ENCODE results near the gene AMBP. TPM values are rescaled to one million over a fixed set of nuclear protein-coding genes. Genes with fewer than 3 reads are reported as not detected.
A peak's percentile ranks its signal among the peaks of the same experiment; 100 is the strongest.

The AMBP gene
- total and polyA plus RNA-seq, 9 donors, result 0.21 to 11.8 (median 0.87) TPM; not detected in 4

GRCh38 chr9:114092336-114092735 lies 14.2 kb upstream of the AMBP start:
- Histone ChIP-seq H3K9me3 (replicated peaks; ENCODE audit: control insufficient read depth, low read depth, low read length) (no peaks in the 10 kb centered on the region), H3K27ac (ENCODE audit: low read length) (no peak overlapping the region), H3K27me3 (ENCODE audit: control insufficient read depth, insufficient read depth, low read length) (peaks cover 11% of the 10 kb centered on the region), H3K4me1 (ENCODE audit: control insufficient read depth, insufficient read depth, low read length) (peaks cover 5% of the 10 kb centered on the region), H3K36me3 (ENCODE audit: control insufficient read depth, insufficient read depth, low read length) (no peaks in the 10 kb centered on the region), H3K4me3 (ENCODE audit: low read length) (no peak overlapping the region)
- no CpG with 5 or more reads among the region's 4 CpGs for WGBS (ENCODE audit: insufficient coverage)
- DNase-seq, result no peak

DNA sequence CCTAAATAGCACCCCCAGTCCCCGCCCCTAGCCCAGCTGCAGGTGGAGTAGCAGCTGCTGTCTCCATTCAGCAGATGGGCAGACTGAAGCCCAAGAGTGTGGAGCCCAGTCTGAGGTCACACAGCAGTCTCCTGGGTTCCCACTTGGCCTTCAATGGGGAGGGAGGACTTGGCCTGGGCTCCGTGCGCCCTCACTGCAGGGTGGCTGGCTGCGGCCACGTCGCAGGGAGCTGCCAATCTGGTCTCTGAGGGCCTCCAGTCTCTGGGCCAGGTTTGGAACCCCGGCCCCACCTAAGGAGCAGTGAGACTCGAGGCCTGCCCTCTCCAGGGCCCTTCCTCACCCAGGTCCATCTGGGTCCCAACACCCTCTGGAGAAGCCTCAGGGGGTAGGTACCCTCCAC lies 13.6 kb upstream of the AMBP start:
- no peaks in the 10 kb centered on the region for H3K9me3 ChIP-seq (replicated peaks; ENCODE audit: control insufficient read depth, low read depth, low read length)
- H3K36me3 ChIP-seq (ENCODE audit: control insufficient read depth, insufficient read depth, low read length), result no peaks in the 10 kb centered on the region
- no peak overlapping the region for H3K27ac ChIP-seq (ENCODE audit: low read length)
- 87% methylated on average over 8 of the region's 8 CpGs for WGBS (ENCODE audit: insufficient coverage)
- no peak for DNase-seq
- H3K4me1 ChIP-seq (ENCODE audit: control insufficient read depth, insufficient read depth, low read length), result no peaks in the 10 kb centered on the region
- peaks cover 5% of the 10 kb centered on the region for H3K27me3 ChIP-seq (ENCODE audit: control insufficient read depth, insufficient read depth, low read length)
- no peak overlapping the region for H3K4me3 ChIP-seq (ENCODE audit: low read length)

- 82% methylated on average over 2 of the region's 4 CpGs for WGBS (ENCODE audit: insufficient coverage)
- DNase-seq, result no peak
- H3K27me3 ChIP-seq (ENCODE audit: control insufficient read depth, insufficient read depth, low read length), result peaks cover 5% of the 10 kb centered on the region
- H3K4me3 ChIP-seq (ENCODE audit: low read length), result no peak overlapping the region
- H3K4me1 ChIP-seq (ENCODE audit: control insufficient read depth, insufficient read depth, low read length), result no peaks in the 10 kb centered on the region
- H3K36me3 ChIP-seq (ENCODE audit: control insufficient read depth, insufficient read depth, low read length), result no peaks in the 10 kb centered on the region
- no peaks in the 10 kb centered on the region for H3K9me3 ChIP-seq (replicated peaks; ENCODE audit: control insufficient read depth, low read depth, low read length)
- H3K27ac ChIP-seq (ENCODE audit: low read length), result no peak overlapping the region
Measured at GRCh38 chr9:114090798-114091197, 12.7 kb upstream of the AMBP start.

DNA sequence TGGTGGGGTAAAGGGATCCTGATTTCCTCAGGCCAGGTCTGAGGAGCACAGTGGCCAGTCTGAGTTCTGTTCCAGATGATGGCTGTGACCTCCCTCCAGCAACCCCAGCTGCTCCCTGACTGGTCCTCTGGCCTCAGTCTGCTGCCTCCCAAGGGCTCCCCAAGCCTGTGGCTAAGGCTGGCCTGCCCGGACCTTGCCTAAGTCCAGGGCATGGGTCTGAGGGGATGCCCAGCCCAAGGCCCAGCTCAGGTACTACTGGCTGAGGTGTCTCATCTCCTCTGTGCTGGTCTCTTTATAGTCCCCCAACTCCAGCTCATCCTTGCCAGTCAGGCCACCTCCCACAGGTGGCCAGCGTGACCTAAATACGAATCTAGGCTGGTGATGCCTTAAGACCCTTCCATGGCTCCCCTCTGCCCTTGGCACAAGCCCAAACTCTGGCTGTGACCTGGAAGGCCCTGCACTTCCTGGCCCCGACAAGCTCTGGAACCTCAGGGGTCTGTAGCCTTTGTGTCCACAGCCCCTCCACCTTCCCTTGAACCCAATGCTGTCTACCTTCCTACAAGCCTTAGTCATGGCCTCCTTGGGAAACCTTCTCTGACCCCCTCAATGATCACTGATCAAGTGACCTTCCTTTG lies 11.2 kb upstream of the AMBP start:
- Histone ChIP-seq H3K27me3 (ENCODE audit: control insufficient read depth, insufficient read depth, low read length) (no peaks in the 10 kb centered on the region), H3K27ac (ENCODE audit: low read length) (no peak overlapping the region)
- 86% methylated on average over 4 of the region's 4 CpGs for WGBS (ENCODE audit: insufficient coverage)

GRCh38 chr9:114088571-114089170 lies 10.6 kb upstream of the AMBP start:
- Histone ChIP-seq H3K27ac (ENCODE audit: low read length) (no peak overlapping the region), H3K4me1 (ENCODE audit: control insufficient read depth, insufficient read depth, low read length) (peaks cover under 1% of the 10 kb centered on the region), H3K36me3 (ENCODE audit: control insufficient read depth, insufficient read depth, low read length) (no peaks in the 10 kb centered on the region), H3K9me3 (replicated peaks; ENCODE audit: control insufficient read depth, low read depth, low read length) (no peaks in the 10 kb centered on the region), H3K27me3 (ENCODE audit: control insufficient read depth, insufficient read depth, low read length) (no peaks in the 10 kb centered on the region), H3K4me3 (ENCODE audit: low read length) (no peak overlapping the region)
- 87% methylated on average over 5 of the region's 7 CpGs for WGBS (ENCODE audit: insufficient coverage)
- DNase-seq, result no peak

More for the DNA sequence above, 11.2 kb upstream of the AMBP start:
- Histone ChIP-seq H3K9me3 (replicated peaks; ENCODE audit: control insufficient read depth, low read depth, low read length) (no peaks in the 10 kb centered on the region), H3K4me1 (ENCODE audit: control insufficient read depth, insufficient read depth, low read length) (no peaks in the 10 kb centered on the region), H3K4me3 (ENCODE audit: low read length) (no peak overlapping the region), H3K36me3 (ENCODE audit: control insufficient read depth, insufficient read depth, low read length) (no peaks in the 10 kb centered on the region)
- DNase-seq, result no peak

GRCh38 chr9:114087721-114088120 lies 9.6 kb upstream of the AMBP start:
- H3K4me1 ChIP-seq (ENCODE audit: control insufficient read depth, insufficient read depth, low read length), result peaks cover 4% of the 10 kb centered on the region
- no peak for DNase-seq
- no peak overlapping the region for H3K4me3 ChIP-seq (ENCODE audit: low read length)
- H3K27ac ChIP-seq (ENCODE audit: low read length), result no peak overlapping the region
- 45% methylated on average over 3 of the region's 7 CpGs for WGBS (ENCODE audit: insufficient coverage)
- H3K27me3 ChIP-seq (ENCODE audit: control insufficient read depth, insufficient read depth, low read length), result no peaks in the 10 kb centered on the region
- no peaks in the 10 kb centered on the region for H3K36me3 ChIP-seq (ENCODE audit: control insufficient read depth, insufficient read depth, low read length)
- no peaks in the 10 kb centered on the region for H3K9me3 ChIP-seq (replicated peaks; ENCODE audit: control insufficient read depth, low read depth, low read length)

DNA sequence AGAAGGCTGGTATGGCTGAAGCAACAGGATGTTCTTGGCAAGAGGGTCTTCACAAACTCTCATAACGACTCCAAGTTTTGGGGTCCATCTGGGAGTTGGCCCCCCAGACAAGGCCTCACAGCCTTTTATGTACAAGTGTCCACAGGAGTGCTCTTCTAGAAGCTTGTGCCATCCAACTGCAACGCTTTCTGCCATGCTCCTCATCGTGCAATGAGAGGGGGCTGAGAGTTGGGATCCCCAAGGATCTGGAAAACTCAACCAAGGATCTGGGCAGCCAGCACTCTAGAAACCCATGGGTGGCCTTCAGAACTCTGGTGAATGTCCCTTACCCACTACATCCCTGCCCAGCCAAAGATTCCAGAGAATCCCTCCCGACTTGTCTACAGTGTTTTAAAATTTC lies 8.5 kb upstream of the AMBP start:
- no peaks in the 10 kb centered on the region for H3K9me3 ChIP-seq (replicated peaks; ENCODE audit: control insufficient read depth, low read depth, low read length)
- WGBS (ENCODE audit: insufficient coverage), result 90% methylated on average over 3 of the region's 4 CpGs

GRCh38 chr9:114086009-114086408 lies 7.9 kb upstream of the AMBP start:
- H3K4me1 ChIP-seq (ENCODE audit: control insufficient read depth, insufficient read depth, low read length), result peaks cover 6% of the 10 kb centered on the region
- no peaks in the 10 kb centered on the region for H3K36me3 ChIP-seq (ENCODE audit: control insufficient read depth, insufficient read depth, low read length)
- H3K27me3 ChIP-seq (ENCODE audit: control insufficient read depth, insufficient read depth, low read length), result no peaks in the 10 kb centered on the region
- no peaks in the 10 kb centered on the region for H3K9me3 ChIP-seq (replicated peaks; ENCODE audit: control insufficient read depth, low read depth, low read length)
- DNase-seq, result no peak
- no peak overlapping the region for H3K27ac ChIP-seq (ENCODE audit: low read length)
- 100% methylated on average over 4 of the region's 6 CpGs for WGBS (ENCODE audit: insufficient coverage)
- no peak overlapping the region for H3K4me3 ChIP-seq (ENCODE audit: low read length)

More for the DNA sequence above, 8.5 kb upstream of the AMBP start:
- Histone ChIP-seq H3K27me3 (ENCODE audit: control insufficient read depth, insufficient read depth, low read length) (no peaks in the 10 kb centered on the region), H3K4me1 (ENCODE audit: control insufficient read depth, insufficient read depth, low read length) (peaks cover 6% of the 10 kb centered on the region), H3K4me3 (ENCODE audit: low read length) (no peak overlapping the region), H3K27ac (ENCODE audit: low read length) (no peak overlapping the region), H3K36me3 (ENCODE audit: control insufficient read depth, insufficient read depth, low read length) (no peaks in the 10 kb centered on the region)
- DNase-seq, result no peak

DNA sequence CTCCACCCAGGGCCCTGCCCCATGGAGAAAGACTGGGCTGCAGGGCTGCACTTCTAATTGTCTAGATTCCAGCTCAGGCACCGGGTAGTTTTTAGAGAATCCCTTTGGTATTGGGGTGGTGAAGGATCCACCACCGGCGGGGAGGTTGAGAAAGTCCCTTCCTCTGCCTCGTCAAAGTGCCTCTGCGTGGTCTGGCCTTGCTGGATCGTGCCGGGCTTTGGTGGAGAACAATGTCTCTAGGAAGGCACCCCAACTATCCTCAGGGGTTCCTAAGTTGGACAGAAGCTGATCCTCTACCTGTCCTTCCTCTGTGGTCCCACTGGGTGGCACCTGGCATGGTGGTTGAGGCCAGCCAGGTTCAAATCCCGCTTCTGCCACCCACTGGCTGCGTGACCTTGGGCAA lies 7.3 kb upstream of the AMBP start:
- Histone ChIP-seq H3K27me3 (ENCODE audit: control insufficient read depth, insufficient read depth, low read length) (no peaks in the 10 kb centered on the region), H3K27ac (ENCODE audit: low read length) (no peak overlapping the region), H3K4me1 (ENCODE audit: control insufficient read depth, insufficient read depth, low read length) (peaks cover 6% of the 10 kb centered on the region), H3K4me3 (ENCODE audit: low read length) (no peak overlapping the region), H3K9me3 (replicated peaks; ENCODE audit: control insufficient read depth, low read depth, low read length) (no peaks in the 10 kb centered on the region), H3K36me3 (ENCODE audit: control insufficient read depth, insufficient read depth, low read length) (no peaks in the 10 kb centered on the region)
- DNase-seq, result no peak
- 86% methylated on average over 8 of the region's 9 CpGs for WGBS (ENCODE audit: insufficient coverage)

GRCh38 chr9:114084282-114085073 lies 6.4 kb upstream of the AMBP start:
- H3K27ac ChIP-seq (ENCODE audit: low read length), result no peak overlapping the region
- H3K4me3 ChIP-seq (ENCODE audit: low read length), result no peak overlapping the region
- H3K9me3 ChIP-seq (replicated peaks; ENCODE audit: control insufficient read depth, low read depth, low read length), result no peaks in the 10 kb centered on the region
- H3K27me3 ChIP-seq (ENCODE audit: control insufficient read depth, insufficient read depth, low read length), result no peaks in the 10 kb centered on the region
- peaks cover 6% of the 10 kb centered on the region for H3K4me1 ChIP-seq (ENCODE audit: control insufficient read depth, insufficient read depth, low read length)
- WGBS (ENCODE audit: insufficient coverage), result 67% methylated on average over 7 of the region's 11 CpGs
- peak; percentile 52 for DNase-seq
- H3K36me3 ChIP-seq (ENCODE audit: control insufficient read depth, insufficient read depth, low read length), result no peaks in the 10 kb centered on the region
